HCT116 (cell line): ENCODE measurements around the gene LSS. TPM values are rescaled to one million over a fixed set of nuclear protein-coding genes. Genes with fewer than 3 reads are reported as not detected.

Source experiments
- ATAC-seq: fragments of 200-7000 bp; cut with Tn5 transposase; 2 replicates; pipeline ENCODE4 v1.9.1; 2020; ENCODE audit warnings: mild to moderate bottlenecking, moderate library complexity
- BruUV-seq: library from RNA; stranded (reverse); fragments of 400-500 nt; replicated peaks from 2 replicates; lab custom pipeline; 2021; lab: Mats Ljungman, UMichigan
- CTCF ChIA-PET: fragments of 300-600 bp; sonication (Branson Sonifier 250); formaldehyde crosslinking; loops from one replicate; lab custom pipeline; 2021; ENCODE audit warnings: antibody characterized with exemption; lab: Charles Lee
- POLR2A ChIA-PET: fragments of 300-600, 350-600 bp; sonication (Branson Sonifier 250); formaldehyde crosslinking; loops from one replicate; lab custom pipeline; 2021; ENCODE audit warnings: antibody characterized with exemption; lab: Charles Lee
- RAD21 ChIA-PET, 2 experiments: fragments of 300-600 bp; sonication (Branson Sonifier 250); formaldehyde crosslinking; loops; one replicate each; lab custom pipeline; 2023; ENCODE audit warnings: low total read pairs in 2 of 2; ENCODE audit not compliant: uncharacterized antibody in 2 of 2, unreplicated experiment in 2 of 2, low non-redundant PET in 1 of 2; lab: Charles Lee
- DNase-seq: peaks from one replicate; pipeline ENCODE4 v3.0.0-alpha.2; 2010; ENCODE audit warnings: low read depth, low spot score
- H2AFZ ChIP-seq: fragments of 200-600 bp; shearing (Covaris generic), sonication (generic); 2 replicates; pipeline ENCODE4 v1.6.1; 2017; ENCODE audit warnings: low read depth, mixed run types, mixed read lengths, antibody characterized with exemption, low read length; ENCODE audit not compliant: poor library complexity, severe bottlenecking
- H3K27ac ChIP-seq: 2 replicates; pipeline ENCODE4 v1.5.1; 2012; ENCODE audit warnings: low read depth, low read length
- H3K27me3 ChIP-seq: fragments of 200-600 bp; sonication (generic); 2 replicates; pipeline ENCODE4 v1.6.1; 2016; ENCODE audit warnings: mixed run types, low read length, mixed read lengths; ENCODE audit not compliant: insufficient read depth
- H3K36me3 ChIP-seq, 2 experiments: fragments of 200-500 bp in 1 of 2; fragments of 200-600 bp in 1 of 2; sonication (Bioruptor generic) in 1 of 2; sonication (generic) in 1 of 2; 2 replicates each; pipeline versions ENCODE4 v1.5.1 to v1.6.1; 2014 to 2016; ENCODE audit warnings: low read length in 2 of 2, inconsistent platforms in 1 of 2, mixed read lengths in 1 of 2, mixed run types in 1 of 2; ENCODE audit not compliant: insufficient read depth in 2 of 2, control insufficient read depth in 1 of 2
- H3K4me1 ChIP-seq, 2 experiments: fragments of 200-600 bp in 1 of 2; sonication (generic) in 1 of 2; 2 replicates each; pipeline versions ENCODE4 v1.5.1 to v1.6.1; 2012 to 2017; ENCODE audit warnings: low read length in 2 of 2, inconsistent platforms in 1 of 2, mild to moderate bottlenecking in 1 of 2, mixed read lengths in 1 of 2, mixed run types in 1 of 2, moderate library complexity in 1 of 2; ENCODE audit not compliant: insufficient read depth in 2 of 2, control insufficient read depth in 1 of 2
- H3K4me2 ChIP-seq: fragments of 200-600 bp; sonication (generic); 2 replicates; pipeline ENCODE4 v1.6.1; 2017; ENCODE audit warnings: mixed run types, low read length, mixed read lengths
- H3K4me3 ChIP-seq, 2 experiments: fragments of 200-600 bp in 1 of 2; sonication (generic) in 1 of 2; replicated peaks in 1 of 2; 2 replicates each; pipeline ENCODE4 v1.5.1; 2011 to 2016; ENCODE audit warnings: low read length in 2 of 2, control low read depth in 1 of 2, low read depth in 1 of 2, mild to moderate bottlenecking in 1 of 2, mixed read lengths in 1 of 2, mixed run types in 1 of 2
- H3K79me2 ChIP-seq: fragments of 200-600 bp; sonication (generic); 2 replicates; pipeline ENCODE4 v1.6.1; 2017; ENCODE audit warnings: mild to moderate bottlenecking, mixed run types, low read length, moderate library complexity, mixed read lengths; ENCODE audit not compliant: insufficient read depth
- H3K9ac ChIP-seq: fragments of 200-600 bp; sonication (generic); 2 replicates; pipeline ENCODE4 v1.6.1; 2016; ENCODE audit warnings: low read length, mixed read lengths
- H3K9me2 ChIP-seq: fragments of 200-600 bp; sonication (generic), shearing (Covaris generic); 2 replicates; pipeline ENCODE4 v1.6.1; 2017; ENCODE audit warnings: mixed run types, mild to moderate bottlenecking, moderate library complexity; ENCODE audit not compliant: insufficient read depth
- H3K9me3 ChIP-seq, 2 experiments: fragments of 200-500 bp in 1 of 2; fragments of 200-600 bp in 1 of 2; sonication (Bioruptor generic) in 1 of 2; sonication (generic) in 1 of 2; 2 replicates each; pipeline ENCODE4 v1.6.1; 2014 to 2017; ENCODE audit warnings: low read length in 2 of 2, mixed read lengths in 2 of 2, inconsistent platforms in 1 of 2, low read depth in 1 of 2, mild to moderate bottlenecking in 1 of 2, mixed run types in 1 of 2, moderate library complexity in 1 of 2; ENCODE audit not compliant: control insufficient read depth in 1 of 2, insufficient read depth in 1 of 2
- H4K20me1 ChIP-seq: fragments of 200-600 bp; sonication (generic), shearing (Covaris generic); 2 replicates; pipeline ENCODE4 v1.6.1; 2017; ENCODE audit warnings: mixed run types, mild to moderate bottlenecking, moderate library complexity; ENCODE audit not compliant: insufficient read depth
- CBX3 ChIP-seq: IDR thresholded peaks from 2 replicates; pipeline ENCODE4 v1.6.1; 2012; ENCODE audit warnings: low read depth
- CEBPB ChIP-seq: IDR thresholded peaks from 2 replicates; pipeline ENCODE4 v1.6.1; 2012; ENCODE audit warnings: low read depth
- EGR1 ChIP-seq: IDR thresholded peaks from 2 replicates; pipeline ENCODE4 v1.6.1; 2012; ENCODE audit warnings: low read depth
- EZH2phosphoT487 ChIP-seq: fragments of 200-600 bp; IDR thresholded peaks from 2 replicates; pipeline ENCODE4 v1.6.1; 2018; ENCODE audit warnings: antibody characterized with exemption, borderline replicate concordance
- FOSL1 ChIP-seq: IDR thresholded peaks from 2 replicates; pipeline ENCODE4 v1.6.1; 2012; ENCODE audit warnings: low read depth
- SIN3A ChIP-seq: IDR thresholded peaks from 2 replicates; pipeline ENCODE4 v1.6.1; 2012; ENCODE audit warnings: low read depth
- ZFX ChIP-seq: fragments of 450-650 bp; IDR thresholded peaks from 2 replicates; pipeline ENCODE4 v1.6.1; 2017
- intact Hi-C: fragments of 100-400 bp; cut with micrococcal nuclease; formaldehyde crosslinking; loops from 2 replicates; pipeline ENCODE4 v1.10.0; 2022
- total RNA-seq: library from RNA; stranded (reverse); gene quantifications from one replicate; pipeline ENCODE4 v1.2.1, GENCODE V29; 2021; ENCODE audit not compliant: unreplicated experiment
- TF ChIP-seq, protein P1 (sequence below), 3 experiments: fragments of 200-600 bp in 1 of 3; sonication (generic) in 1 of 3; IDR thresholded peaks in 2 of 3; conservative IDR thresholded peaks in 1 of 3; 2 replicates each; pipeline ENCODE4 v1.5.1; 2012 to 2017; ENCODE audit warnings: low read depth in 2 of 3, low read length in 2 of 3, antibody characterized with exemption in 1 of 3, borderline replicate concordance in 1 of 3, control low read depth in 1 of 3, mild to moderate bottlenecking in 1 of 3, mixed read lengths in 1 of 3, mixed run types in 1 of 3, moderate library complexity in 1 of 3; ENCODE audit not compliant: insufficient read depth in 1 of 3
- TF ChIP-seq, protein P2 (sequence below): IDR thresholded peaks from 2 replicates; pipeline ENCODE4 v1.6.1; 2012; ENCODE audit warnings: low read depth

The LSS gene
- total RNA-seq, 1 experiment from 2014 or later: 44.7 TPM

DNA sequence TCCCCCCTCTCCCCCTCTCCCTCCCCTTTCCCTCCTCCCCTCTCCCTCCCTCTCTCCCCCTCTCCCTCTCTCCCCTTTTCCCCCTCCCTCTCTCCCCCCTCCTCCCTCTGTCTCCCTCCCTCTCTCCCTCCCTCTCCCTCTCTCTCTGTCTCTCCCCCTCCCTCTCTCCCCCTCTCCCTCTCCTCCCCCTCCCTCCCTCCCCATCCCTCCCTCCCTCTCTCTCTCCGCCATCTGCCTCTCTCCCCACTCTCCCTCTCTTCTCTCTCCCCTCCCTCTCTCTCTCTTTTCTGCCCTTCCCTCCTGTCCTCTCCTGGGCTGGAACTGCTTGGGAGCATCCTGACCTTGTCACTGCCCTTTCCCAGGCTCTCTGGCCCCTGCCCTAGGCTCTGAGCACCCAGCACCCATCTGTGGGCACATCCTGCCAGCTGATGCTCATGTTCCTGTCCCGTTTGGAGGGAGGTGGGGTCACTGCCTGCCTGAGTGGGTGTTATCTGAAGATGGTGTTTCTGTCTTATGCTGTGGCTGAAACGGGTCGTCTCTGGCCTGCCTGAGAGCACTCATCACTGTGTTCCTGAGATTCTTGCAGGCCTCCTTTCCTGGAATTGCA, 84.0 kb downstream of the LSS start:
- H3K9me3 ChIP-seq: no peaks in the 10 kb centered on the region
- ChIA-PET RAD21 (interaction anchor here in 1 of 2 experiments (1.4 kb wide), 1 partner anchor 171 kb away, joined by 5 read pairs; no protein-coding TSS in a partner anchor), CTCF (interaction anchor here (1.4 to 1.7 kb wide), 3 partner anchors 9 to 495 kb away, joined by 15 to 18 read pairs (median 18); no protein-coding TSS in a partner anchor), POLR2A (no interaction called here)
- H3K27ac ChIP-seq: peak overlapping the region; percentile 12; the same call in 1 of the 2 replicates
- no peak overlapping the region for H2AFZ ChIP-seq
- no peak overlapping the region for H3K4me2 ChIP-seq
- intact Hi-C loops: loop anchor here (5.0 to 10.0 kb wide), 5 partner anchors 68 to 183 kb away; partner anchors contain the start of genes LSS, MCM3AP and YBEY
- no peaks in the 10 kb centered on the region for H3K36me3 ChIP-seq
- ATAC-seq (no peak), DNase-seq (no peak)
- no peaks in the 10 kb centered on the region for H3K9me2 ChIP-seq
- no peaks in the 10 kb centered on the region for H4K20me1 ChIP-seq
- BruUV-seq: no TSS peak
- H3K9ac ChIP-seq: no peak overlapping the region
- H3K27me3 ChIP-seq: no peaks in the 10 kb centered on the region
- H3K4me3 ChIP-seq: no peak overlapping the region
- TF ChIP-seq SIN3A (no peak), ZFX (no peak), FOSL1 (no peak), EGR1 (no peak), EZH2phosphoT487 (no peak), CEBPB (no peak), CBX3 (no peak)
- H3K79me2 ChIP-seq: no peaks in the 10 kb centered on the region
- peaks cover 0 to 19% of the 10 kb centered on the region in 2 experiments; a peak in 2 of 4 replicates for H3K4me1 ChIP-seq

DNA sequence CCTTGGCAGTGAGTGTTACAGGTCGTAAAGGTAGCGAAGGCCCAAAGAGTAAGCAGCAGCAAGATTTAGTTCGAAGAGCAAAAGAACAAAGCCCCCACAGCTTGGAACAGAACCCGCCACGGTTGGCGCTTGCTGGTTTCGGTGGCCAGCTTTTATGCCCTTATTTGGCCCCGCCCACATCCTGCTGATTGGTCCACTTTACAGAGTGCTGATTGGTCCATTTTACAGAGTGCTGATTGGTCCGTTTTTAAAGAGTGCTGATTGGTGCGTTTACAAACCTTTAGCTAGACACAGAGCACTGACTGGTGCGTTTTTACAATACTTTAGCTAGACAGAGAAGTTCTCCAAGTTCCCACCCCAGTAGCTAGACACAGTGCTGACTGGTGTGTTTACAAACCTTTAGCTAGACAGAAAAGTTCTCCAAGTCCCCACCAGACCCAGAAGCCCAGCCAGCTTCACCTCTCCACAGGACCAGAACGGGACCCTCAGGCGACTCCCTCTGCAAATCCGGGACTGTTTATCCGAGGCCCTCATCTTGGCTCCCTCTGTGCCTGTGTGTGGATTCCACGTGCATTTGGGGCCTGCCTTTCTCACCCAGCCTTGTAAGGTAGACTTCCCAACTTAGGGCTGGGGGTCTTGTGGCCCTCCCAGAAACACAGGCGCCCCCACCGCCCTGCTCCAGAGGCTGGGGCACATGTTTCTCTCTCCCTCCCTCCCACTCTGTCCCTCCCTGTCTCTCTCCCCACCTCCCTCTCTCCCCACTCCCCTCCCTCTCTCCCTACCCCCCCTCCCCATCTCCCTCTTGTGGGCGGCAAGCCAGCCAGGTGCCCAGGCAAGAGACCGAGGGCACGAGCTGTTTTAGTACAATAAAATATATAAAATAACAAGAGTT, 85.7 kb downstream of the LSS start:
- H3K9me2 ChIP-seq: no peaks in the 10 kb centered on the region
- POLR2A ChIA-PET: interaction anchor here (1.0 to 1.3 kb wide), 3 partner anchors 10 to 493 kb away, joined by 3 to 5 read pairs (median 4); partner anchors contain the start of gene PRMT2
- no peaks in the 10 kb centered on the region for H3K36me3 ChIP-seq
- H3K9me3 ChIP-seq: no peaks in the 10 kb centered on the region
- no peaks in the 10 kb centered on the region for H4K20me1 ChIP-seq
- H3K27ac ChIP-seq: no peak overlapping the region; the same call in 1 of the 2 replicates
- DNase-seq: no peak
- RAD21 ChIA-PET: interaction anchor here (0.6 to 1.4 kb wide), 5 partner anchors 92 to 497 kb away, joined by 3 to 8 read pairs (median 4); a partner anchor contains a TSS
- no peak for ATAC-seq
- CTCF ChIA-PET: interaction anchor here (0.6 to 1.7 kb wide), 15 partner anchors 10 to 497 kb away, joined by 3 to 18 read pairs (median 5); partner anchors contain the start of genes COL6A1 and PRMT2
- no peaks in the 10 kb centered on the region for H3K79me2 ChIP-seq
- H3K4me2 ChIP-seq: no peak overlapping the region
- no peak overlapping the region for H3K4me3 ChIP-seq
- no TSS peak for BruUV-seq
- H3K4me1 ChIP-seq: peaks cover 0 to 19% of the 10 kb centered on the region in 2 experiments; a peak in 2 of 4 replicates
- no peaks in the 10 kb centered on the region for H3K27me3 ChIP-seq
- peak overlapping the region; percentile 45 for H2AFZ ChIP-seq
- no peak overlapping the region for H3K9ac ChIP-seq
- intact Hi-C loops: loop anchor here (5.0 to 10.0 kb wide), 2 partner anchors 84 to 142 kb away; partner anchors contain the start of genes LSS, MCM3AP and YBEY
- TF ChIP-seq SIN3A (no peak), ZFX (no peak), EZH2phosphoT487 (no peak), FOSL1 (no peak)
- TF ChIP-seq, protein P1, sequence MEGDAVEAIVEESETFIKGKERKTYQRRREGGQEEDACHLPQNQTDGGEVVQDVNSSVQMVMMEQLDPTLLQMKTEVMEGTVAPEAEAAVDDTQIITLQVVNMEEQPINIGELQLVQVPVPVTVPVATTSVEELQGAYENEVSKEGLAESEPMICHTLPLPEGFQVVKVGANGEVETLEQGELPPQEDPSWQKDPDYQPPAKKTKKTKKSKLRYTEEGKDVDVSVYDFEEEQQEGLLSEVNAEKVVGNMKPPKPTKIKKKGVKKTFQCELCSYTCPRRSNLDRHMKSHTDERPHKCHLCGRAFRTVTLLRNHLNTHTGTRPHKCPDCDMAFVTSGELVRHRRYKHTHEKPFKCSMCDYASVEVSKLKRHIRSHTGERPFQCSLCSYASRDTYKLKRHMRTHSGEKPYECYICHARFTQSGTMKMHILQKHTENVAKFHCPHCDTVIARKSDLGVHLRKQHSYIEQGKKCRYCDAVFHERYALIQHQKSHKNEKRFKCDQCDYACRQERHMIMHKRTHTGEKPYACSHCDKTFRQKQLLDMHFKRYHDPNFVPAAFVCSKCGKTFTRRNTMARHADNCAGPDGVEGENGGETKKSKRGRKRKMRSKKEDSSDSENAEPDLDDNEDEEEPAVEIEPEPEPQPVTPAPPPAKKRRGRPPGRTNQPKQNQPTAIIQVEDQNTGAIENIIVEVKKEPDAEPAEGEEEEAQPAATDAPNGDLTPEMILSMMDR (IDR thresholded peaks at IDR 0.05 in 2 of 3, conservative IDR thresholded peaks at IDR 0.05 in 1 of 3; ENCODE audit: borderline replicate concordance in 1 of 3, insufficient read depth in 1 of 3, low read depth in 2 of 3, low read length in 2 of 3): no peak
- TF ChIP-seq, protein P2, sequence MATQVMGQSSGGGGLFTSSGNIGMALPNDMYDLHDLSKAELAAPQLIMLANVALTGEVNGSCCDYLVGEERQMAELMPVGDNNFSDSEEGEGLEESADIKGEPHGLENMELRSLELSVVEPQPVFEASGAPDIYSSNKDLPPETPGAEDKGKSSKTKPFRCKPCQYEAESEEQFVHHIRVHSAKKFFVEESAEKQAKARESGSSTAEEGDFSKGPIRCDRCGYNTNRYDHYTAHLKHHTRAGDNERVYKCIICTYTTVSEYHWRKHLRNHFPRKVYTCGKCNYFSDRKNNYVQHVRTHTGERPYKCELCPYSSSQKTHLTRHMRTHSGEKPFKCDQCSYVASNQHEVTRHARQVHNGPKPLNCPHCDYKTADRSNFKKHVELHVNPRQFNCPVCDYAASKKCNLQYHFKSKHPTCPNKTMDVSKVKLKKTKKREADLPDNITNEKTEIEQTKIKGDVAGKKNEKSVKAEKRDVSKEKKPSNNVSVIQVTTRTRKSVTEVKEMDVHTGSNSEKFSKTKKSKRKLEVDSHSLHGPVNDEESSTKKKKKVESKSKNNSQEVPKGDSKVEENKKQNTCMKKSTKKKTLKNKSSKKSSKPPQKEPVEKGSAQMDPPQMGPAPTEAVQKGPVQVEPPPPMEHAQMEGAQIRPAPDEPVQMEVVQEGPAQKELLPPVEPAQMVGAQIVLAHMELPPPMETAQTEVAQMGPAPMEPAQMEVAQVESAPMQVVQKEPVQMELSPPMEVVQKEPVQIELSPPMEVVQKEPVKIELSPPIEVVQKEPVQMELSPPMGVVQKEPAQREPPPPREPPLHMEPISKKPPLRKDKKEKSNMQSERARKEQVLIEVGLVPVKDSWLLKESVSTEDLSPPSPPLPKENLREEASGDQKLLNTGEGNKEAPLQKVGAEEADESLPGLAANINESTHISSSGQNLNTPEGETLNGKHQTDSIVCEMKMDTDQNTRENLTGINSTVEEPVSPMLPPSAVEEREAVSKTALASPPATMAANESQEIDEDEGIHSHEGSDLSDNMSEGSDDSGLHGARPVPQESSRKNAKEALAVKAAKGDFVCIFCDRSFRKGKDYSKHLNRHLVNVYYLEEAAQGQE: no peak
